ENCODE results near the gene ZNF140.

The ZNF140 gene

DNA sequence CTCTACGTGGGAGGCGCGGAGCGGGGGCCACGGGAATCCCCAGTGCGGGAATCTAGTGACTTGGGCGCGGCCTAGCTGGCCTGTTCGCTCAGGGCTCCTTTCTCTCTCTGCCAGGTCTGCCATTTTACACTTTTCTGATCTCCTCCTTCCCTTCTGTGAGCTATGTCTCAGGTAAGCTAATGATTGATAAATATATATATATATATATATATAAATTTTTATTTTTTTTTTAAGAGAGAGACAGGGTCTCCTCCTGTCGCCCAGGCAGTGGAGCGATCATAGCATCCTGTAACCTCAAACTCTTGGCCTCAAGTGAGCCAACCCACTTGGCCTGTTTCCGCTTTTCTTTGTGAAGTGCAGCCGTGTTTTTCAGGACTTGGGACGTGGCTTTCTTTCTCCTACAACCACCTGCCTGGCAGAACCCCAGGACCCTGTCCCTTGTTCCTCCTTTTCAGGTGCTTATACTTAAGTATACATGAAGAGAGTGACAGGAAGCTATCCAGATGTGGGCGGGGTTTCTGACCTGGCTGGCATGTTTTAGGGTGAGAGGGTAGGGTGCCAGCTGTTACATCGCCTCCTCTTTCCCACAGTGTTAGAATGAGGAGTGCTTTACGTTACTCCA lies 547 bp downstream of the ZNF140 start:
- Histone ChIP-seq H3K36me3 (peaks cover 29% of the 10 kb centered on the region), H3K4me3 (ENCODE audit: low read depth in 1 of 2, low read length in 1 of 2) (peak overlapping the region; percentile 89 to 98), H3K9me3 (peaks cover 49% of the 10 kb centered on the region), H3K4me1 (ENCODE audit: control insufficient read depth in 1 of 2, insufficient read depth in 1 of 2, low read depth in 1 of 2, low read length in 1 of 2) (peaks cover 13 to 18% of the 10 kb centered on the region in 2 experiments), H3K27me3 (no peaks in the 10 kb centered on the region), H3K27ac (peak overlapping the region; percentile 90)
- TF ChIP-seq, protein P1, sequence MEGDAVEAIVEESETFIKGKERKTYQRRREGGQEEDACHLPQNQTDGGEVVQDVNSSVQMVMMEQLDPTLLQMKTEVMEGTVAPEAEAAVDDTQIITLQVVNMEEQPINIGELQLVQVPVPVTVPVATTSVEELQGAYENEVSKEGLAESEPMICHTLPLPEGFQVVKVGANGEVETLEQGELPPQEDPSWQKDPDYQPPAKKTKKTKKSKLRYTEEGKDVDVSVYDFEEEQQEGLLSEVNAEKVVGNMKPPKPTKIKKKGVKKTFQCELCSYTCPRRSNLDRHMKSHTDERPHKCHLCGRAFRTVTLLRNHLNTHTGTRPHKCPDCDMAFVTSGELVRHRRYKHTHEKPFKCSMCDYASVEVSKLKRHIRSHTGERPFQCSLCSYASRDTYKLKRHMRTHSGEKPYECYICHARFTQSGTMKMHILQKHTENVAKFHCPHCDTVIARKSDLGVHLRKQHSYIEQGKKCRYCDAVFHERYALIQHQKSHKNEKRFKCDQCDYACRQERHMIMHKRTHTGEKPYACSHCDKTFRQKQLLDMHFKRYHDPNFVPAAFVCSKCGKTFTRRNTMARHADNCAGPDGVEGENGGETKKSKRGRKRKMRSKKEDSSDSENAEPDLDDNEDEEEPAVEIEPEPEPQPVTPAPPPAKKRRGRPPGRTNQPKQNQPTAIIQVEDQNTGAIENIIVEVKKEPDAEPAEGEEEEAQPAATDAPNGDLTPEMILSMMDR (IDR thresholded peaks at IDR 0.05) = no peak

DNA sequence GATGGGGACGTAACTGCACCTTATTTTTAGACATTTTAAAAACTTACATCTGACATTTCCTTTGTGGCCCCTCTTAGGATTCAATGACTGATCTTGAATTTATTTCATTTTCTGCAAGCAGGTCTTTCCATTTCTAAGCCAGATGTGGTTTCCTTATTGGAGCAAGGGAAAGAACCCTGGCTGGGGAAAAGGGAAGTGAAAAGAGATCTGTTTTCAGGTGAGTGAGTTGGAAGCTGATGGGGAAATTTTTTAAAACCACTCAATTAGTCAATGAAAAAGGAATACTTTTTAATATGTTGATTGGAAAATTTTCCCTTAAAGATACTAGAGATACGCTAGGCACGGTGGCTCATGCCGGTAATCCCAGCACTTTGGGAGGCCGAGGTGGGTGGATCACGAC lies 2.6 kb downstream of the ZNF140 start:
- TF ChIP-seq, protein P1 (IDR thresholded peaks at IDR 0.05) = no peak
- Histone ChIP-seq H3K4me3 (ENCODE audit: low read depth in 1 of 2, low read length in 1 of 2) (no peak overlapping the region), H3K27me3 (no peaks in the 10 kb centered on the region), H3K9me3 (peaks cover 38% of the 10 kb centered on the region), H3K27ac (no peak overlapping the region), H3K4me1 (ENCODE audit: control insufficient read depth in 1 of 2, insufficient read depth in 1 of 2, low read depth in 1 of 2, low read length in 1 of 2) (peaks cover 13 to 18% of the 10 kb centered on the region in 2 experiments), H3K36me3 (peaks cover 32% of the 10 kb centered on the region)

DNA sequence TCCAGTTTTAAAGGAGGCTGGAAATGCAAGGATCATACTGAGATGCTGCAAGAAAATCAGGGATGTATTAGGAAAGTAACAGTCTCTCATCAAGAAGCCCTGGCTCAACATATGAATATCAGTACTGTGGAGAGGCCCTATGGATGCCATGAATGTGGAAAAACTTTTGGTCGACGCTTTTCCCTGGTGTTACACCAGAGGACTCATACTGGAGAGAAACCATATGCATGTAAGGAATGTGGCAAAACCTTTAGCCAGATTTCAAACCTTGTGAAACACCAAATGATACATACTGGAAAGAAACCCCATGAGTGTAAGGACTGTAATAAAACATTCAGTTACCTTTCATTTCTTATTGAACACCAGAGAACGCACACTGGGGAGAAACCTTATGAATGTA lies 24.9 kb downstream of the ZNF140 start:
- no peaks in the 10 kb centered on the region for H3K27me3 ChIP-seq
- peaks cover 94% of the 10 kb centered on the region for H3K9me3 ChIP-seq
- peaks cover 19% of the 10 kb centered on the region for H3K36me3 ChIP-seq
- H3K27ac ChIP-seq = no peak overlapping the region
- H3K4me3 ChIP-seq (ENCODE audit: low read depth in 1 of 2, low read length in 1 of 2) = no peak overlapping the region
- H3K4me1 ChIP-seq (ENCODE audit: control insufficient read depth in 1 of 2, insufficient read depth in 1 of 2, low read depth in 1 of 2, low read length in 1 of 2) = no peaks in the 10 kb centered on the region
- TF ChIP-seq, protein P1 (IDR thresholded peaks at IDR 0.05) = no peak

DNA sequence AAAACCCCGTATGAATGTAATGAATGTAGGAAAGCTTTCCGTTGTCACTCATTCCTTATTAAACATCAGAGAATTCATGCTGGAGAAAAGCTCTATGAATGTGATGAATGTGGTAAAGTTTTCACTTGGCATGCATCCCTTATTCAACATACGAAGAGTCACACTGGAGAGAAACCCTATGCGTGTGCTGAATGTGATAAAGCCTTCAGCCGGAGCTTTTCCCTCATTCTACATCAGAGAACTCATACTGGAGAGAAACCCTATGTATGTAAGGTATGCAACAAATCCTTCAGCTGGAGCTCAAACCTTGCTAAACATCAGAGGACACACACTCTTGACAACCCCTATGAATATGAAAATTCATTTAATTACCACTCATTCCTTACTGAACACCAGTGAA lies 25.5 kb downstream of the ZNF140 start:
- TF ChIP-seq, protein P1 (IDR thresholded peaks at IDR 0.05) = no peak
- H3K4me1 ChIP-seq (ENCODE audit: control insufficient read depth in 1 of 2, insufficient read depth in 1 of 2, low read depth in 1 of 2, low read length in 1 of 2) = no peaks in the 10 kb centered on the region
- H3K27ac ChIP-seq = no peak overlapping the region
- H3K36me3 ChIP-seq = peaks cover 18% of the 10 kb centered on the region
- no peak overlapping the region for H3K4me3 ChIP-seq (ENCODE audit: low read depth in 1 of 2, low read length in 1 of 2)
- no peaks in the 10 kb centered on the region for H3K27me3 ChIP-seq
- peaks cover 89% of the 10 kb centered on the region for H3K9me3 ChIP-seq

DNA sequence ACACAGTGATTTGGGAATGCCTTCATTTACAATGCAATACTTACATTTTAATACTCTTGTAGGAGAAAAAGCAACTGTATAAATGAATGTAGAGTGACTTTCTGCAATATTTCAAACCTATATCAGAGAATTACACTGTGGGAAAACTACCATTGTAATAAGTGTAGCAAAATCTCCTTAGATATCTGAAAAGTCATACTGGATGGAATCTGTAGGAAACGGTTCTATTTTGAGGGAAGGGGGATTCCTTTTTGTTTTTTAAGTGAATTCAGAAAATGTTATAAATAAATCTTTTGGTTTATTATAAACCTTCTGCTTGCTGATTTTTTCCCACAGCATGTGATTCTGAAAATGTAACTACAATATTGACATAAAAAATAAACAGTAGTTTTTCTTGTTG lies 26.4 kb downstream of the ZNF140 start:
- no peaks in the 10 kb centered on the region for H3K4me1 ChIP-seq (ENCODE audit: control insufficient read depth in 1 of 2, insufficient read depth in 1 of 2, low read depth in 1 of 2, low read length in 1 of 2)
- TF ChIP-seq, protein P1 (IDR thresholded peaks at IDR 0.05) = no peak
- peaks cover 83% of the 10 kb centered on the region for H3K9me3 ChIP-seq
- H3K36me3 ChIP-seq = peaks cover 14% of the 10 kb centered on the region
- H3K27ac ChIP-seq = no peak overlapping the region
- no peaks in the 10 kb centered on the region for H3K27me3 ChIP-seq
- H3K4me3 ChIP-seq (ENCODE audit: low read depth in 1 of 2, low read length in 1 of 2) = no peak overlapping the region
